ENCODE measurements around the gene EPN2. TPM values are rescaled to one million over a fixed set of nuclear protein-coding genes. Genes with fewer than 3 reads are reported as not detected.

The EPN2 gene
- polyA plus RNA-seq, 3 donors: 0.93 TPM; not detected in 2

DNA sequence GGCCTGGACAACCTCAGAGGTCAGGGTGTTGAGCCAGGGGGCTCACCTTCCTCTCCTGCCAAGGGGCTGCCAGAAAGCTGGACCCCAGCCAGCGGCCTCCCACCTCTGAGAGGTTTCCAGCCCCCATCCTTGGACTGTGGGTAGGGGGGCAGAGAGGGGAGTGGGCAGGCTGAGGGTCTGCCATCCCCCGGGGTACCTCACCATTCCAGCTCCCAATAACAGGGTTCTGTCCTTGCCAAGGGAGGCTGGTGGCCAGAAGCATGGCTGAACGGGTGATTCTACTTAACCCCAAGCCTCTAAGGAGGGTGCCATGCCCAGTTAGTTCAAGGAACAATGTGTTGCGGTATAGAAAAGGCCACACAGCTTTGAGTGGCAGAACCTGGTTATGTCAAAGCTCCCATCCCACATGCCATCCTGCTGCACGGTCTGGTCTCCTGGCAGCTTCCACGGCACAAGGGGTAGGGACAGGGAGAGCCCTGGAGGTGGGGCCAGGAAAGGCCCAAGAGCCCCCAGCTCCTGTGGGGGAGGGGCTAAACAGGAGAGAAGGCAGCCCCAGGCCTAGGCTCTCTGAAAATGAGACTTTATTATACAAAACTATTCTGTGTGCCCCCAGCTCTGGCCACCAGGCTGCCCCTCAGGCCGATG, 105.6 kb downstream of the EPN2 start:
- 84% methylated on average over 3 of the region's 7 CpGs for WGBS (ENCODE audit: insufficient coverage)
- peaks cover 8 to 32% (median 16%) of the 10 kb centered on the region in 3 donors for H3K27me3 Mint-ChIP-seq (ENCODE audit: low read depth in 3 of 3)

DNA sequence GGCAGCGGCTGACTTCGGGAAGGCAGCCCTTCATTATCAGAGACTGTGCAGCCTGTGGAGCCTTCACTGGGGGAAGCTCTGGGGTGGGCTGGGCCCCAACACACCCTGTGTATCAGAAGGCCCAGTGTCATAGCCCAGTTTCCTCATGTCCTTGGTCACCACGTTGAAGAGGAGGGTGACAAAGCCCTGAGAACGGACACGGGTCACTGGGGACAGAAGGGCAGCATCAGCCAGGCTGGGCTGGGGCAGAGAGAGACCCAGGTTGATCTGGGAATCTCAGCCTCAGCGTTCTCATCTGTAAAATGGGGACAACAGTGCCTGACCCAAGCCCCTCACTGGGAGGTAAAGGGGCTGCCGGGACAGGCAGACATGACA, 106.1 kb downstream of the EPN2 start:
- Histone ChIP-seq H3K4me2 (replicated peaks; ENCODE audit: extremely low read depth, low read length, poor library complexity, severe bottlenecking) (no peak overlapping the region), H3K9me3 (replicated peaks in 1 of 2; ENCODE audit: control insufficient read depth in 1 of 2, insufficient read depth in 1 of 2, low read length in 2 of 2) (no peaks in the 10 kb centered on the region), H3K27ac (ENCODE audit: low read depth in 1 of 2, low read length in 2 of 2) (no peak overlapping the region), H3K27me3 (ENCODE audit: control insufficient read depth in 2 of 2, insufficient read depth in 2 of 2, low read length in 2 of 2) (peaks cover 0 to 12% of the 10 kb centered on the region in 2 donors), H3K36me3 (replicated peaks in 1 of 2; ENCODE audit: control insufficient read depth in 1 of 2, insufficient read depth in 2 of 2, low read length in 2 of 2) (no peaks in the 10 kb centered on the region), H3K4me3 (replicated peaks in 1 of 3; ENCODE audit: low read depth in 2 of 3, low read length in 3 of 3) (no peak overlapping the region), H4K20me1 (ENCODE audit: insufficient read depth, low read length) (no peaks in the 10 kb centered on the region), H3K9ac (ENCODE audit: insufficient read depth, low read length, poor library complexity, severe bottlenecking) (no peak overlapping the region), H3K4me1 (ENCODE audit: control insufficient read depth in 1 of 2, insufficient read depth in 2 of 2, low read length in 2 of 2) (no peaks in the 10 kb centered on the region), H3K79me2 (ENCODE audit: insufficient read depth, low read length) (no peaks in the 10 kb centered on the region), H2AFZ (ENCODE audit: insufficient read depth, low read depth, low read length, poor library complexity, severe bottlenecking) (no peak overlapping the region)
- 94% methylated on average over 7 of the region's 7 CpGs for WGBS (ENCODE audit: insufficient coverage)
- peaks cover 0 to 2% (median 0%) of the 10 kb centered on the region in 7 donors for H3K9me3 Mint-ChIP-seq
- no peaks in the 10 kb centered on the region for H3K4me1 Mint-ChIP-seq
- H3K27me3 Mint-ChIP-seq (ENCODE audit: low read depth in 3 of 3): peaks cover 8 to 29% (median 14%) of the 10 kb centered on the region in 3 donors
- H3K36me3 Mint-ChIP-seq: no peaks in the 10 kb centered on the region
- no peak overlapping the region for H3K4me3 Mint-ChIP-seq
- peak in 1 of 3 donors; percentile 2 for DNase-seq
- TF ChIP-seq, protein P1, sequence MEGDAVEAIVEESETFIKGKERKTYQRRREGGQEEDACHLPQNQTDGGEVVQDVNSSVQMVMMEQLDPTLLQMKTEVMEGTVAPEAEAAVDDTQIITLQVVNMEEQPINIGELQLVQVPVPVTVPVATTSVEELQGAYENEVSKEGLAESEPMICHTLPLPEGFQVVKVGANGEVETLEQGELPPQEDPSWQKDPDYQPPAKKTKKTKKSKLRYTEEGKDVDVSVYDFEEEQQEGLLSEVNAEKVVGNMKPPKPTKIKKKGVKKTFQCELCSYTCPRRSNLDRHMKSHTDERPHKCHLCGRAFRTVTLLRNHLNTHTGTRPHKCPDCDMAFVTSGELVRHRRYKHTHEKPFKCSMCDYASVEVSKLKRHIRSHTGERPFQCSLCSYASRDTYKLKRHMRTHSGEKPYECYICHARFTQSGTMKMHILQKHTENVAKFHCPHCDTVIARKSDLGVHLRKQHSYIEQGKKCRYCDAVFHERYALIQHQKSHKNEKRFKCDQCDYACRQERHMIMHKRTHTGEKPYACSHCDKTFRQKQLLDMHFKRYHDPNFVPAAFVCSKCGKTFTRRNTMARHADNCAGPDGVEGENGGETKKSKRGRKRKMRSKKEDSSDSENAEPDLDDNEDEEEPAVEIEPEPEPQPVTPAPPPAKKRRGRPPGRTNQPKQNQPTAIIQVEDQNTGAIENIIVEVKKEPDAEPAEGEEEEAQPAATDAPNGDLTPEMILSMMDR (IDR thresholded peaks at IDR 0.05): no peak
- no peak overlapping the region for H3K27ac Mint-ChIP-seq
- intact Hi-C loops (cut with micrococcal nuclease): no loop called here

More for the DNA sequence above, 105.6 kb downstream of the EPN2 start:
- H3K27ac ChIP-seq (ENCODE audit: low read depth in 1 of 2, low read length in 2 of 2): no peak overlapping the region
- no peak overlapping the region for H3K27ac Mint-ChIP-seq
- H3K4me1 Mint-ChIP-seq: no peaks in the 10 kb centered on the region
- H3K79me2 ChIP-seq (ENCODE audit: insufficient read depth, low read length): no peaks in the 10 kb centered on the region
- H3K9ac ChIP-seq (ENCODE audit: insufficient read depth, low read length, poor library complexity, severe bottlenecking): no peak overlapping the region
- TF ChIP-seq, protein P1 (IDR thresholded peaks at IDR 0.05): no peak
- H3K4me2 ChIP-seq (replicated peaks; ENCODE audit: extremely low read depth, low read length, poor library complexity, severe bottlenecking): no peak overlapping the region
- H3K27me3 ChIP-seq (ENCODE audit: control insufficient read depth in 2 of 2, insufficient read depth in 2 of 2, low read length in 2 of 2): peaks cover 0 to 17% of the 10 kb centered on the region in 2 donors
- intact Hi-C loops (cut with micrococcal nuclease): no loop called here
- no peaks in the 10 kb centered on the region for H3K36me3 Mint-ChIP-seq
- no peaks in the 10 kb centered on the region for H3K4me1 ChIP-seq (ENCODE audit: control insufficient read depth in 1 of 2, insufficient read depth in 2 of 2, low read length in 2 of 2)
- H3K9me3 ChIP-seq (replicated peaks in 1 of 2; ENCODE audit: control insufficient read depth in 1 of 2, insufficient read depth in 1 of 2, low read length in 2 of 2): no peaks in the 10 kb centered on the region
- no peaks in the 10 kb centered on the region for H4K20me1 ChIP-seq (ENCODE audit: insufficient read depth, low read length)
- H2AFZ ChIP-seq (ENCODE audit: insufficient read depth, low read depth, low read length, poor library complexity, severe bottlenecking): no peak overlapping the region
- no peak for DNase-seq
- H3K4me3 ChIP-seq (replicated peaks in 1 of 3; ENCODE audit: low read depth in 2 of 3, low read length in 3 of 3): no peak overlapping the region
- no peak overlapping the region for H3K4me3 Mint-ChIP-seq
- peaks cover 0 to 3% (median 0%) of the 10 kb centered on the region in 7 donors for H3K9me3 Mint-ChIP-seq
- H3K36me3 ChIP-seq (replicated peaks in 1 of 2; ENCODE audit: control insufficient read depth in 1 of 2, insufficient read depth in 2 of 2, low read length in 2 of 2): no peaks in the 10 kb centered on the region

Measured in CD14-positive monocyte (primary cell).